ENCODE results near the gene CLEC4A.

DNA sequence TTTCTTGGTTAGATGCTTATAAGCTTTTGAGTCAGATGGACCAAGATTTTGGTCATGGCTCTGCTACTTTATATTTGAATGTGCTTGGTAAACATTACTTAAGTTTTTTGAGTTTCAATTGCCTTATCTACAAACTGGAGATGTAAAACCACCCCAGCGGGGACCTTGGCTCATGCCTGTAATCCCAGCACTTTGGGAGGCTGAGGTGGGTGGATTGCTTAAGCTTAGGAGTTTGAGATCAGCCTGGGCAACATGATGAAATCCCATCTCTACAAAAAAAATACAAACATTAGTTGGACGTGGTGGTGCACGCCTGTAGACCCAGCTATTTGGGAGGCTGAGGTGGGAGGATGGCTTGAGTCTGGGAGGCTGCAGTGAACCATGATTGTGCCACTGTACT is 30.1 kb upstream of the CLEC4A start:
- TF ChIP-seq SMARCA5 (IDR thresholded peaks at IDR 0.05): no peak
- no peak for TF ChIP-seq POLR2AphosphoS2 (IDR thresholded peaks at IDR 0.05; ENCODE audit: low read depth, low read length)
- no peak for TF ChIP-seq TAF1 (IDR thresholded peaks at IDR 0.05; ENCODE audit: borderline replicate concordance, low read depth, low read length)
- TF ChIP-seq CBFB (IDR thresholded peaks at IDR 0.05; ENCODE audit: low read depth): no peak
- TF ChIP-seq POLR2AphosphoS5 (IDR thresholded peaks at IDR 0.05; ENCODE audit: low read length): no peak
- no peak for TF ChIP-seq JUNB (IDR thresholded peaks at IDR 0.05)
- no peak for TF ChIP-seq SMC3 (IDR thresholded peaks at IDR 0.05; ENCODE audit: borderline replicate concordance, low read length)
- TF ChIP-seq, protein P1, sequence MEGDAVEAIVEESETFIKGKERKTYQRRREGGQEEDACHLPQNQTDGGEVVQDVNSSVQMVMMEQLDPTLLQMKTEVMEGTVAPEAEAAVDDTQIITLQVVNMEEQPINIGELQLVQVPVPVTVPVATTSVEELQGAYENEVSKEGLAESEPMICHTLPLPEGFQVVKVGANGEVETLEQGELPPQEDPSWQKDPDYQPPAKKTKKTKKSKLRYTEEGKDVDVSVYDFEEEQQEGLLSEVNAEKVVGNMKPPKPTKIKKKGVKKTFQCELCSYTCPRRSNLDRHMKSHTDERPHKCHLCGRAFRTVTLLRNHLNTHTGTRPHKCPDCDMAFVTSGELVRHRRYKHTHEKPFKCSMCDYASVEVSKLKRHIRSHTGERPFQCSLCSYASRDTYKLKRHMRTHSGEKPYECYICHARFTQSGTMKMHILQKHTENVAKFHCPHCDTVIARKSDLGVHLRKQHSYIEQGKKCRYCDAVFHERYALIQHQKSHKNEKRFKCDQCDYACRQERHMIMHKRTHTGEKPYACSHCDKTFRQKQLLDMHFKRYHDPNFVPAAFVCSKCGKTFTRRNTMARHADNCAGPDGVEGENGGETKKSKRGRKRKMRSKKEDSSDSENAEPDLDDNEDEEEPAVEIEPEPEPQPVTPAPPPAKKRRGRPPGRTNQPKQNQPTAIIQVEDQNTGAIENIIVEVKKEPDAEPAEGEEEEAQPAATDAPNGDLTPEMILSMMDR (IDR thresholded peaks at IDR 0.05 in 2 of 3, conservative IDR thresholded peaks at IDR 0.05 in 1 of 3; ENCODE audit: control insufficient read depth in 2 of 3, extremely low read depth in 1 of 3, insufficient read depth in 1 of 3, low read depth in 3 of 3, low read length in 3 of 3): no peak
- no peak for TF ChIP-seq JUND (IDR thresholded peaks at IDR 0.05; ENCODE audit: low read depth, low read length)
- no peak for TF ChIP-seq BACH1 (IDR thresholded peaks at IDR 0.05; ENCODE audit: borderline replicate concordance)
